HG03196 (cell line): Measurements from ENCODE around the gene RNF44.

Source experiments
- ATAC-seq: cut with Tn5 transposase; IDR thresholded peaks from one replicate; pipeline ENCODE4 v1.9.1; 2021; ENCODE audit not compliant: unreplicated experiment

Gene RNF44

DNA sequence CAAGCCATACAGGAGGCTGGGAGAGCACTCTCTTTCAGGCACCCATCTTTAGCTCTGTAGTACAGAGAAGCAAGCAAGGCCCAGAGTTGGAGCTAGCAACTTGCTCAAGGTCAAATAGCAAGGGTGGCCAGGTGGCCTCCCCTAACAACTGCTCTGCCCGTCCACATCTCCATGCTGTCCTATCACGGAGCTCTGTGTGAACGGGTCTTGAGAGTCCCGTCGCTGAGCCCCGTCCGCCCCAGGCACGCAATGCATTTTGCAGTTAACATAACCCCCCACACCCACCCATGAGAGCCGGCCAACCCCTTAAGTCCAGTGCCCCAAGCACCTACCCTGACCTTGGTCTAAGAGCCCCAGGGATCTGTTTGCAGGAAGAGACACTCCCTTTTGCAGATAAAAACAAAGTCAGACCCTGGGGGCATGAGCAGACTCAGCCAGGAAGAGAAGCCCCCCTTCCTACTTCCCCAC is 1.5 kb downstream of the RNF44 start:
- ATAC-seq: no peak

DNA sequence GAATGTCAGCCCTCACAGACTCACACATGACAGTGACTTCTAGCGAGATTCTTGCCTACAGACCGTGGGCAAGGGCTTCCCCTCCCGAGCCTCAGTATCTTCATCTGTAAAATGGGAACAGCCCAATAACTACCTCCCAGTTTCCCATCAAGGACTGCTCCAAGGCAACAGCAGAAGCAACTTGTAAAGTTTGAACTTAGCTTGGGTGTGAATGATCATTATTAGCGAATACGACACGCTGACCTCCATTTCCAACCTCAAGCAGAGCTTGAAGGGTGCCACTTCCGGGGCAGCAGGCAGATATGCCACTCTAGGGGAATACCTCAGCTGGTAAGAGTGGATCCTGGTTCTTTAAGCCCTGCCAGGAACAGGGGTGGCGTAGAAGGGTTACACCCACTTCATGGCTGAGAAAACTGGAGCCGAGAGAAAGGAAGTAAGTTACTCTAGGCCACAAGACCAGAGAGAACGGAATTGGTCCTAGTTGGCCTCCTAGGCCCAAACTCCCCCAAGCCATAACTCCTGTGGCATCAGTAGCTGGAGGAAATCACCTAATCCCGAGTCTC is 2.0 kb downstream of the RNF44 start:
- no peak for ATAC-seq

DNA sequence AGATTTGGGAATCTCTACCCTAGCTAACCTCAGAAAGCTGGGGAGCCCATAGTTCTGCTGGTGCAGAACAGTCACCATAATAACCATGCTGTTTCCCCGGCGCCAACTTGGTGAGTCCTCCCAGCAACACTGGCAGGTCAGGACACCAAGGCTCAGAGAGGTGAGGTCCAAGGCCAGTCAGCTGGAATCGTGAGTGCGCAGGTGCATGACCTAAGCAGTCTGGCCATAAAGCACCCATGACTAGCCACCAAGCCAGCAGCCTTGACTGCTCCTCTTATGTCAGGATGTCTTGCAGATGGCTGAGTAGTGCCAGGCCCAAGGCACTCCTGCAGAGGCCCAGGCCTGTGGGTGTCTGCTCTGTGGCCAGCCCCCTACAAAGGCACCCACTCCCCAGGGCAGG is 2.6 kb downstream of the RNF44 start:
- no peak for ATAC-seq

DNA sequence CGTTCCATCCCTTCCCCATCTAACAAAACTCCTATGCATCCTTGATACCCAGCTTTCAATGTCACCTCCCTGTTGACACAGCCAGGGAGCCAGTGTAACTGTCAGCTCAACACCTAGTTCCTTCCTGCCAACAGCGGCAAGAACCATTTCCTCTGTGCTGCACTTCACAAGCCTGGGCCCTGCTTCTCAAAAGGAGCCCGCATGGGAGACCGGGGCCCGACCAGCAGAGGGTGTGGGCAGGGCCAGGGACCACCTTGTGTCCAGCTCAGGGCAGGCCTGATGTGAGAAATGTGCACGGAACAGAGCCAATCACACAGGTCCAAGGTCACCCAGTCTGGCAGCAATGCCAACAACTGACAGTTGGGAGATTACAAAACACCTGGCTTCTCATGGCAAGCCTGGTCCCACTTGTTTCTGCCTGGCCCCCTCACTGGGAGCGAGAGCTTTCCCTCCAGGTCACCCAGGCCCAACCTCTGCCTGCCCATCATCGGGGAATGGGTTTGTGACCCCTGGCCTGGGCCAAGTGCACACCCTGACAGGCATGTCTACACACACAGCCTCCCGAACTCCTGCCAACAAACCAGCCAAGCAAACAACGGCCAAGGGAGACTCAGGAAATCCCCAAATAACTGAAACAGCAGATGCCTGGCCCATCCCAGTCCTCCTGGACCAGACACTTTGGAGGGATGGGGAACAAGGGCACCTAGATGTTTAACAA is 3.1 kb downstream of the RNF44 start:
- no peak for ATAC-seq

DNA sequence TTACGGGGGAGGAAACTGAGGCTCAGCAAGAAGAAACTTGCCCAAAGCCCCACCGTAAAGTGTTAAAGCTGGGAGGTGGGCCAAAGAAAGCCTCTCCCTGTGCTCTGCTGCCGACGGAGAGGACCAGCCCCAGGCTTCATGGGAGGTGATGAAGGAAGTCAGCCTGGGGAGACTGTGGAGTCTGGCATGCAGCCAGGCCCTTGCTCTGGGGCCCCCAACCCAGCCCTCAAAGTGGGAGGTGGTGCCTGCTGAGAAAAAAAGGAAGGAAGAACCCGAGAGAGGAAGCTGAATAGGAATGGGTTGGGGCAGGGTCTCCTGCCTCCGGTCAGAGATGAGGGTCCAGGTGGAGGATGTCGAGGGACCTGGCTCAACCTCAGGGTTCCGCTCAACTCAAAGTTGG is 3.8 kb downstream of the RNF44 start:
- ATAC-seq: no peak

DNA sequence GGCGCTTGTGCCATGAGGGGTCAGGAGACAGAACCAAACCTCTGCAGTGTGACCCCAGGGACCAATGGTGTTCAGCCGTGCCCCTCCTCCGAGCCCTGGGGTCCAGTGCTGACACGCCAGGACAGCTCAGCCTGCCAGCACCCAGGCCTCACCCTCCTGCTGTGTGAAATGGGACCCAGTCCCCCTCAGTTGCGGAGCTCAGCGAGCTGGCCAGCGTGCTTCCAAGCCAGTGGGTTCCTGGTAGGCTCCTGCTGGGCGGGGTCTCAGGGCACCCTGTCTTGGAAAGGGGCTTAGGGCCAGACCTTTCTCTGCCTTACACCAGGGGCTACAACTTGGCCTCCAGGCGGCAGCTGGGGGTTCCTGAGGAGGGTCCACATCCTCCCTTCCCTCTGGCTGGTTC is 4.4 kb downstream of the RNF44 start:
- no peak for ATAC-seq

DNA sequence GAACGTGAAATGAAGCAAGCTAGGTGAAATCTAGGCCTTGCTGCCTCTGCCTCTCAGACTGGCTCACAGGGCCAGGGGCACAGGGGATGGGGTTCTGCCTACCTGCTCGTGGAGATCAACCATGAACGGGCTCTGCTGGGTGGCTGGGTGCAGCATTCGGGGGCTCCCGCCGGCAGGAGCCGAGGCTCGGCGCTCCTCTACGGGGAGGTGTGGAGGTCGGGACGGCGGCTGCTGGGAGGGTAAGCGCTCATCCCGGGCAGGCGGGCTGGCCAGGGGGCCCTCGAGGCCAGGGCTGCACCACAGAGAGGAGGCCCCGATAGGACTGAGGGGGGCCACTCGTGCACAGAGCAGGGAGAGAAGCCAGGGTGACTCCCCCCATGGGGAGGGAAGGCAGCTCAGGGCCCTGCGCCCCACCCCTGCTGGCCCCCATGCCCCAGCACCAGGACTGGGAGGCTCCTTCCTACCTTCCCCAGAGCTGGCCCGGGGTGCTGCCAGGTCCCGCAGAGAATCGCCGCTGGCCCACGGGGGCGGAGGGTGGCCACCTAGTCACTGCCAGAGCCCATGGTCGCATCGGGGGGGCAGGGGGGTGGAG is 5.2 kb downstream of the RNF44 start:
- no peak for ATAC-seq

DNA sequence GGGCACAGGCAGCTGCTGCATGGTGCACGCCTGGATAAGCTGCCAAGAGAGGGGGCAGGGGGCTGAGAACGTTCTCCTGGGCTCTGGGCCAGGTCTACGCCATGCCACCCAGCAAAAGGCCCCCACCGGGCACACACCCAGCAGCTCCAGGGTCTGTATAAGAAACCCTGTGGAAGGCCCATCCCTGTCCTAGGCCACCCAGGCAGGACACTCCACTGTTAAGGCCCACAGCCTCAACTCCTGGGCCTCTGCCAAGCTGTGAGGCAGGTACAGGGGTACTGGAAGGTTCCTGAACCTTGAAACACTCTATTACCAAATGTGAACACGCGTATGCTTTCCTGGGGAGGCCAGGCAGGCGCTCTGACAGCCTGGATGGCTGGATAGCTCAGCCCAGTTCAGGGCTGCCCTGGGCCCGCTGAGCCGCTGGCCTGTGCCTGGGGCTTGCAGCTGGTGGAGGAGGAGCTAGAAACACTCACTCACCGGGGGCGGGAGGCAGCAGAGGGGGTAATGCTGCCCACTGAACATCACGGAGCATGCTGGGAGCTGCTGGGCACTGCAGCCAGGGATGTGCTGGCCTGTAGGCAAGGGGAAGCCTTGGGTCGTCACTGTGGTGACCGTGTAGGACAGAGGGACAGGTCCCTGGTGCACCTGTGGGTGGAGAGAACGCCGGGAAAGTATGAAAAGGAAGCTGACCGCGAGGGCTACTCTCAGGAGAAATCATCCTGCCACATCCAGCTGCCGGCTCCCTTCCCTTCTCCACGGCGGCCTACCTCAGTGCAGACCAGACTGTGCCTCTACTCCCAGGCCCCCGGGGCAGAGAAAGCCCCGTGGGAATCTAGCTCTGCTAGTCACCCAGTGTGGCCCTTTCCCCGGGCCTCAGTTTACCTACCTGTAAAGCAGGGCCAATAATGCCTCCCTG is 6.0 kb downstream of the RNF44 start:
- no peak for ATAC-seq

DNA sequence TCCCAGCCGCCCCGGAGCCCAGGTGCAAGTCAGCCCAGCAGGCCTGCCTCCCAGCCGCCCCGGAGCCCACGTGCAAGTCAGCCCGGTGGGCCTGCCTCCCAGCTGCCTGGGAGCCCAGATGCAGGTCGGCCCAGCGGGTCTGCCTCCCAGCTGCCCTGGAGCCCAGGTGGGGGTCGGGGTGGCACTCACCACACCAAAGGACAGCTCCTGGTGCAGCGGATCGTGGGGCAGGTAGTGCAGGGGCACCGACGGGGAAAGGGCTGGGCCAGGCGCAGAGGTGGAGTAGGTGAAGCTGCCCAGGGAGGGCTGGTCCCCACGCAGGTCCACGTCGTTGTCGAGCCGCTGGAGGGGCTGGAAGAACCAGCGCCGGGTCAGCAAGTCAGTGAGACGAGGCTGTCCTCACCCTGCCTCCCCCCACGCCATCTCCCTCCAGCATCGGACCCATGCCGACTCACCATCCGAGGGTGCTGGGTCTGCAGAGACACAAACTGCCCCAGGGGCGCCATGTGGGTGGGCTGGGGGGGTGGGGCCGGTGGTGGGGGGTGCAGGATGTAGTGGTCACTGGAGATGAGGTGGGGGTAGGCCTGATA is 6.7 kb downstream of the RNF44 start:
- no peak for ATAC-seq

DNA sequence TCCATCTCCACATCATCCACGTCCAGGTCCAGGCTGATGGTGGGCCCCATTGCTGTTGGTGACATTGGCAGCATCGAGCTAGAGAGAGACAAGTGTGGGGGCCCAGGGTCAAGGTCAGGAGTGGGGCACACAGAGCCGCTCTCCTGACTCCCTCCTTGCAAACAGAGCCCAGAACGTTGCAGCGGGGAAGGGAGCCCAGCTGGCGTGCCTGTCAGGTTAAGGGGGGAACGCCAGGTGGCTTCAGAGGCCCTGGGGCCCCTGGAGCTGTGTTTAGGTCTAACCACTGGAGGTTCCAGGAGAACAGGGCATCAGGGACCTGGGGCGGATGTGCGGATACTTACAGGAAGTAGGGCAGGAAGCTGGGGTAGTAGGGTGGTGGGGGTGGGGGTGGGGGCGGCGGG is 7.5 kb downstream of the RNF44 start:
- ATAC-seq: no peak

DNA sequence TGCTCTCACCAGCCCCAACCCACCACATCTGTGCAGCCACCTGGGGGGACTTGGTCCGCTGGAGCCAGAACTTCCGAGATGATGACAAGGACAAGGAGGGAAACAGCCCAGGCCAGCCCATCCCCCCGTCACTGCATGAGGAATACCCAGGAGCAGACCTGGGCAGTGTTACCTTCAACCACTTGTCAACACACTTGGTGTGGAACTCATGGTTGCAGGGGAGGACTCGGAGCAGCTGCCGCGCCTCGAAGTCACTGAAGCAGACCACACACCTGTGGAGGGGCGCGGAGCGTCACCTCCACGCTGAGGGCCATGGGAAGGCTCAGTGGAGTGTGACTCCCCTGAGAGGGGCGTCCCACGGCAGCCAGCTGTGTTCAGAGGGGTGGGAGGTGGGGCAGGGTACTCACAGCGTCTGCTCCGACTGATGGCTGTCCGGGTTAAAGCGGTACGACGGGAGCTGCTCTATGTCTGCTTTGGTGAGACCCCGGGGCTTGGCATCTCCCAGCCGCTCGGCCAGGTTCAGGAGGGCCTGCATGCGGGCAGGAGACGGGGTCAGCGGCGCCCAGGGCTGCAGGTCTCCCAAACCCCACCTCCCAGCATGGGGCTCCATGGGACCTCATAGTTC is 8.0 kb downstream of the RNF44 start:
- ATAC-seq: no peak

DNA sequence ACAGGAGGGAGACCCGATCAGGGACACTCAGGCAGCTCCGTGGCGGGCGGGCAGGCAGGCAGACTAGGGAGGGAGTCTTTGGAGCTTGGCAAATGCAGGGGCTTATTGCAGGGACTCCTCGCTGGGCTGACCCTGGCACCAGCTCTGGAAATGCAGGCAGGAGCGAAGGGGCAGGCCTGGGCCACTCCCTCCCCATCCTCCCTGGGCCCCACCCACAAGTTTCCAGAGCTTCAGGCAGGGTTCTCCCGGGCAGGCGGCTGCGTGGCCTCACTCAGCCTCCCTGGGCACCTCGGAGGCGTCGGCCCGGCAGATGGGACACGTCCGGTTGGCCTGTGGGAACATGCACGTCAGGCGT is 8.5 kb downstream of the RNF44 start:
- ATAC-seq: no peak

DNA sequence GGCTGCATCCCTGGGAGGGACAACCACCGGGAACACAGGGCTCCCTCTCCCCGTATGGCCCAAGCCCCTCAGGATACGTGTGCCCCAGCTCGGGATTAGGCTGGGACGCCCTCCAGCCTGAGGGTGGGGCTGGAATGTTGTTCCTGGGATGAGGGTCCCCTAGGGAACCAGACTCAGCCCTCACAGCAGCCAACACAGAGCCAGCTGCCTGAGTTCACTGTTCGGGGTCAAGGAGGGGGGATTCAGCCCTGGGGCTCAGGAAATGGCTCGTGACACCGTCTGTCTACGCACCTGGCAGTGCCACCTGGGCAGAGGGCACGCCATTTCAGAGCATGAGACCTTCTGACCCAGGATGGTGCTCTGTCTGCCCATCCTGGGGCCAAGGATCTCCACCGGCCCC is 8.9 kb downstream of the RNF44 start:
- no peak for ATAC-seq

DNA sequence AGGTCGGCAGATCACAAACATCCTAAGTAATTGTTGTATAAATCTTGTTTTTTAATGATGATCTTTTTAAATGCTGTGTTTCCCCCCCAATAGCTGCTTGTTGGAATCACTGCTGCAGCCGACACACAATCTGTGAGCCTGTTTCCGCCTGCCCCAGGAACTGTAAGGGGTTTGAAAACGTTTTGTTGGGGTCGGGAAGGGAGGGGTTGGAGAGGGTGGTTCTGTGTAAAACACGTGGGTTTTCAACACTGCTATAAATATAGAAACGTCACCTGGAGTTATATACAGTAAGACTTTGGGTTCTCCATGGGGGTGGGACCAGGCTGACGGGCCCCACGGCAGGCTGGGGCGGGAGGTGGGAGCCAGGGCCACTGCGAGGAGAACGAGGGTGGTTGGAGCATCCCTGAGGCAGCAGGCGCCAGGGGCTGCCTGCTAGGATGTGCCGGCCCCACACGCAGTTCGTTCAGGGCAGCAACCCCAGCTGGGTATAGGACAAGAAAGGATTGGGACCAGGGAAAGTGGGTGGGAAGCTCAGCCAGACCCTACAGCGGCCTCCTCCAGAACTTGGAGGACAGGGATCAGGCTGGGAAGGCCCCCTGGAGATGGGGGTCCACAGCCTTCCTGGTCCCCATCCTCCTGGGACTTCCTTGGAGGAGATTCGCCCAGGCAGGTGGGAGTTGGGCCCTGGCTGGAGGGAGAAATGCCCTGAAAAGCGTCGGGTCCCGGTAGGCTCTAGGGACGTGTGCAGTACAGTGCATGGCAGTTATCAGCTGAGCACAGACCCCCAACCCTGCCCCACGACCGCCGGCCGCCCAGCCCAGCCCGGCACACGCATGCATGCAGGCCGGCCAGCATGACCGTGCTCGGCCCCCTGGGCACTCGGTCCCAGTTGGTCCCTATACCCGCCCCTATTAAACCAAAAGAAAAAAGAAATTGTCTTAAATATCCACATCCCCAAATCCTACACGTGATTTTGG is 9.7 kb downstream of the RNF44 start:
- no peak for ATAC-seq

DNA sequence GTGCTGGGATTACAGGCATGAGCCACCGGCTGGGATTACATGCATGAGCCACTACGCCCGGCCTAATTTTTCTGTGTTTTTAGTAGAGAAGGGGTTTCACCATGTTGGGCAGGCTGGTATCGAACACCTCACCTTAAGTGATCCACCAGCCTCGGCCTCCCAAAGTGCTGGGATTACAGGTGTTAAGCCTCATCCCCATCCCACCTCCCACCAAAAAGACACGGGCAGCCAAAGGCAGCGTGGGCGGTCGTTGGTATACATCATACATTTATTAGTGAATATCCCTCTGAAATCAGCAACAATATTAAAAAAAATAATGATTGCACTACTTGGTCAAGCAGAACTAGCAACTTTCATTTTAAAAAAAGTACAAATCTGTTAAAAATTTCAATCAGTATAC is 10.7 kb downstream of the RNF44 start:
- no peak for ATAC-seq

DNA sequence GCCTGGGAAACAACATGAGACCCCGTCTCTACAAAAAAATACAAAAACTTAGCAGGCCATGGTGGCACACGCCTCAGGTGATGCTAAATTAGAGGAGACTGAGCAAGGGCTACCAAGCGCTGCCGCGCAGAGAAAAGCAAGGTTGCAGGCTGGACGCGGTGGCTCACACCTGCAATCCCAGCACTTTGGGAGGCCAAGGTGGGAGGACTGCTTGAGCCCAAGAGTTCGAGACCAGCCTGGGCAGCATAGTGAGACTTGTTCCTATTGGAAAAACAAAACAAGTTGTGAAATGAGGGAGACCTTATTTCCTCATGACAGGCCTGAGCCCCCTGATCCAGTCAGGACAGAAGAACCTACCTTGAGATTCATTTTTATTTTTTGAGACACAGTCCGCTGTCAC is 11.5 kb downstream of the RNF44 start:
- no peak for ATAC-seq

DNA sequence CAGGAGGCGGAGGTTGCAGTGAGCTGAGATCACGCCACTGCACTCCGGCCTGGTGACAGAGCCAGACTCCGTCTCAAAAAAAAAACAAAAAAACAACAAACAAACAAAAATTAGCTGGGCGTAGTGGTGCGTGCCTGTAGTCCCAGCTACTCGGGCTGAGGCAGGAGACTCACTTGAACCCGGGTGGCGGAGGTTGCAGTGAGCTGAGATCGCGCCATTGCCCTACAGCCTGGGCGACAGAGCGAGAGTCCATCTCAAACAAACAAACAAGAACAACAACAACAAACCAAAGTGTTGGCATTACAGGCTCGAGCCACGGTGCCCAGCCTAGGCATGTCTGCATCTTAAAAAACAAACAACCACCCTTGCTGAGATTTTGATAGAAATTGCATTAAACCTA is 12.2 kb downstream of the RNF44 start:
- no peak for ATAC-seq

DNA sequence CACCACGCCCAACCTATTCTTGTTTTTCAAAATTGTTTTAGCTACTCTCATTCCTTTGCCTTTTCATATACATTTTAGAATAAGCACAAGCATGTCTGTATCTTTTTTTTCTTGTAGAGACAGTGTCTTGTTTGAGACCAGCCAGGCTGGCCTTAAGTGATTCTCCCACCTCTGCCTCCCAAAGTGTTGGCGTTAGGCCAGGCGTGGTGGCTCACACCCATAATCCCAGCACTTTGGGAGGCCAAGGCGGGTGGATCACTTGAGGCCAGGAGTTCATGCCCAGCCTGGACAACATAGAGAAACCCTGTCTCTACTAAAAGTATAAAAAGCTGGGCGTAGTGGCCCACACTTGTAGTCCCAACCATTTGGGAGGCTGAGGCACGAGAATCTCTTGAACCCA is 13.1 kb downstream of the RNF44 start:
- no peak for ATAC-seq

DNA sequence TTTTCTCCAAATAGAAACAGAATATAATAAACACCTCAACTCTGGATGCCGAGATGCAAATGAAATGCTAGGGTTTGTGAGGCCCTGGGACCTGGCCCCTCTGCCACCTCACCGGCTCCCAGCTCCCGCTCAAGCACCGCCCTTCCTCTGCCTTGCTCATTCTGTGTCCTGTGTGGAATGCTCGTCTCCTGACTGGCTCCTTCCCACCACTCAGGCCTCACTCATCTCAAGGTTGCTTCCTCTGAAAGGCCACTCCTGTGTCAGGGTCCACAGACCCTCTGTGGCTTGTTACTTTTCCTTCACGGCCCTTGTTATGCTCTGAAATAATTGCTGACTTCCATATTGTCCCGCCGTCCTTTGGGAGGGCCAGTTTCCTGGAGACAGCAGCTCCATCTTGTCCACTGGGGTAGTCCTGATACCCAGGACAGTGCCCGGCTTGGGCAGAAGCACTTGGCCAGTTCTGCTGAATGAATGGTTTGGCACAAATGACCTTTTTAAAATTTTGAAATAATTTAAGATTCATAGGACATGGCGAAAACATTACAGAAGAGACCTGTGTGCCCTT is 15.4 kb downstream of the RNF44 start:
- no peak for ATAC-seq
